ENCODE measurements around the gene PPP1R1B.

The PPP1R1B gene

DNA sequence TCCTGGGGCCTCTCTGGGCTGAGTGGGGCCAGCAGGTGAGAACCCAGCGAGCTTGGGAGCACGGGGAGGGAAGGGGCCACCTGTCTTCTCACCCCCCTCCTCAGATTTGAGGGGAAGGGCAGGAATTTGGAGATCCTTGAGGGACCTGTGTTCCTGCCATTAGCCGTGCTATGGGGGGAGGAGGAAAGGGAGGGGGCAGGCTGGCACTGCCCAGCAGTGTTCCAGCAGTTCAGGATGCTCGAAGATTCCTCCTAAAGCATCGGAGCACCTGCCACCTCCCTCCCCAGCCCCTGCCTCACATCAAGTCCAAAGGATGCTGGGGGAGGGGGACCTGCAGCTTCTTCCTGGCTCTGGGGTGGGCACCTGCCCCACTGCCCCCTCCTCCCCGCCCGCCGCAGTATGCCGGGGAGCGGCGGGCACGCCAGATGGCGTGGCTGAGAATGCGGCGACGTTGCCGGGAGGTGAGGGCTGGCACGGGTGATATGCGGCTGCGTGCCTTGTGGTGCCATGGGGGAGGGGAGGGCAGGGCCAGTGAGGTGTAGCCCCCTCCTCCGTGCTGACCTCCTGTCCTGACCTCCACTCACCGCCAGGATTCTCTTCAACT, 14.4 kb upstream of the PPP1R1B start:
- Histone ChIP-seq H3K4me3 (ENCODE audit: low read length) (no peak overlapping the region), H3K27ac (ENCODE audit: low read depth, low read length) (no peak overlapping the region), H3K4me1 (ENCODE audit: control insufficient read depth, insufficient read depth, low read length) (no peaks in the 10 kb centered on the region), H3K9ac (ENCODE audit: low read length) (no peak overlapping the region), H3K36me3 (ENCODE audit: control insufficient read depth, insufficient read depth, low read length) (no peaks in the 10 kb centered on the region), H3K27me3 (ENCODE audit: control insufficient read depth, insufficient read depth, low read length) (peaks cover 18% of the 10 kb centered on the region)

DNA sequence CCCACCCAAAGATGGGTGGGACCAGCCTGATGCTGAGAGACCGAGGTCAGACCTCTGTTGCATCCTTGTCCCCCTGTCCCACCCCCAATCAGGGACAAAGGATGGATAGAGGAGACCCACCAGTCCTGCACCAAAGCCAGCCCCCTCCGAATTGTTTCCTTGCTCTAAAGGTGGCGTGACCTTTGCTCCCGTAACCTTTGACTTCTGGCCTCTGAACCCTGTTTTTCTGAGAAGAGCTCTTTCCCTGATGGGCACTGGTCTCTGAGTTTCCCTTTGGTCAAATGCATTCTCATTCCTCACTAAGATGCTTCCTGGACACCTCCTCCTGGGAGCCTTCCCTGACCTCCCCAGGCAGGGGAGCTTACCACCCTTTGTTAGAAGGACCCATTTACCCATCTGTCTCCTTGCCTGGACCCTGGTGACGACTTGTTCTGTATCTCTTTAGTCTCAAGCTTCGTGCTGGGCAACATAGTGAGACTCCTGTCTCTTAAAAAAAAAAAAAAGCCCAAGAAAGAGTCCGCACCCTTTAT, 13.8 kb upstream of the PPP1R1B start:
- Histone ChIP-seq H3K9ac (ENCODE audit: low read length) (no peak overlapping the region), H3K36me3 (ENCODE audit: control insufficient read depth, insufficient read depth, low read length) (no peaks in the 10 kb centered on the region), H3K4me3 (ENCODE audit: low read length) (no peak overlapping the region), H3K27me3 (ENCODE audit: control insufficient read depth, insufficient read depth, low read length) (peaks cover 17% of the 10 kb centered on the region), H3K4me1 (ENCODE audit: control insufficient read depth, insufficient read depth, low read length) (no peaks in the 10 kb centered on the region), H3K27ac (ENCODE audit: low read depth, low read length) (no peak overlapping the region)

- peaks cover 7% of the 10 kb centered on the region for H3K27me3 ChIP-seq (ENCODE audit: control insufficient read depth, insufficient read depth, low read length)
- no peak overlapping the region for H3K4me3 ChIP-seq (ENCODE audit: low read length)
- no peak overlapping the region for H3K27ac ChIP-seq (ENCODE audit: low read depth, low read length)
- H3K4me1 ChIP-seq (ENCODE audit: control insufficient read depth, insufficient read depth, low read length) = no peaks in the 10 kb centered on the region
- no peak overlapping the region for H3K9ac ChIP-seq (ENCODE audit: low read length)
- H3K36me3 ChIP-seq (ENCODE audit: control insufficient read depth, insufficient read depth, low read length) = no peaks in the 10 kb centered on the region
Measured at GRCh38 chr17:39614545-39615157, 12.1 kb upstream of the PPP1R1B start.

DNA sequence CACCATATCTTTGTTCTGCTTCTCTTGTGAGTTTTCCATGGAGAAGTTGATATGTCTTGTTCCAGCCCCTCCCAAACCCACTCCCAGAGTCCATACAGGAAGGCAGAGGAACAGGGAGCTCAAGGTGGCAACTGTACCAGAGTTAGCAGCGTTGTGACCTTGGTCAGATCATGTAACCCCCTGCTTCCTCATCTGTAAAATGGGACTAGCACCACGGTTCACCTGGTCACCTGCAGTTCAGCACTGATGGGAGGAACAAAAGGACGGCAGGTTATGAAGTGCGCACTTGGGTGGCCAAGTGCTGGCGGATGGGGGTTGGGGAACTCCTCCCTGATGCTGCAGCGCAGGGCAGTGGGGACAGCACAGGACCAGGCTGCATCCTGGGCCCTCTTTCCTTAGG, 11.3 kb upstream of the PPP1R1B start:
- Histone ChIP-seq H3K9ac (ENCODE audit: low read length) (no peak overlapping the region), H3K27me3 (ENCODE audit: control insufficient read depth, insufficient read depth, low read length) (peaks cover 7% of the 10 kb centered on the region), H3K4me1 (ENCODE audit: control insufficient read depth, insufficient read depth, low read length) (no peaks in the 10 kb centered on the region), H3K36me3 (ENCODE audit: control insufficient read depth, insufficient read depth, low read length) (no peaks in the 10 kb centered on the region), H3K27ac (ENCODE audit: low read depth, low read length) (no peak overlapping the region), H3K4me3 (ENCODE audit: low read length) (no peak overlapping the region)

- H3K4me3 ChIP-seq (ENCODE audit: low read length) = peak overlapping the region; percentile 66
Measured at GRCh38 chr17:39617100-39617445, 9.7 kb upstream of the PPP1R1B start.

DNA sequence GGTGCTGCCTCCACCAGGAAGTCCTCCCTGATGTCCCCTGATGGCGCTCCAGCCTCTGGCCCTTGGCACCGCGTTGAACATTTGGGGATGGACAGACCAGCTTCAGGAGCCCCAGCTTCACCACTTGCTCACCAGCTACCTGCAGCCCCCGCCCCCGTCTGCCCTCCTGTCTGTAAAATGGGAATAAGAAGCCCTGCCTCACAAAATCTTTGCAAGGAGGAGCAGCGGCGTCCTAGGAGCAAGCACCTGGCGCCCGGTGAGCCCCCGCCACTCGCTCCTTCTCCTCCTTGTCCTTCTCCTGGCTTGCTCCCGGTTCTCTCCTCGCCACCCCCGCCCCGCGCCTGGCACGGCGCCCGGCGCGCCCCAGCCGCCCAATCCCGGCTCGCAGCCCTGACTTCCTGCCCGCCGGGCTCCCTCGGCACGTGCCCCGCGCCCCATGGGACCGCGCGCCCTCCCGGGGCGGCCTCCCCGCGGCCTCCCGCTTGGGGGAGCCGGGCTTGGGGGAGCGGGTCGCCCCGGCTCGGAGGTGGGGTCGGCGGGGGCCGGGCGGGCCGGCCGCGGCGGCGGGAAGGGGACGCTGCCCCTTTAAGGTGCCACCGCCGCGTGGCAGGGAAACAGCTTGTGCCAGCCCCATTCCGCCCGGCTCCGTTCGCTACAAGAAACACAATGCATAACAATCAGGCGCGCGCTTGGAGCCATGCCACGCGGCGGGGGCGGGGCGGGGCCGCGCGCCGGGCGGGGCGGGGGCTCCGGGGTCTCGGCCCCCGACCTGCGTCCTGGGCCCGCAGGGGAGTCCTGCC, 9.1 kb upstream of the PPP1R1B start:
- Histone ChIP-seq H3K4me1 (ENCODE audit: control insufficient read depth, insufficient read depth, low read length) (peaks cover 3% of the 10 kb centered on the region), H3K27me3 (ENCODE audit: control insufficient read depth, insufficient read depth, low read length) (peaks cover 7% of the 10 kb centered on the region), H3K27ac (ENCODE audit: low read depth, low read length) (no peak overlapping the region), H3K36me3 (ENCODE audit: control insufficient read depth, insufficient read depth, low read length) (no peaks in the 10 kb centered on the region), H3K4me3 (ENCODE audit: low read length) (peak overlapping the region; percentile 66), H3K9ac (ENCODE audit: low read length) (no peak overlapping the region)

More at GRCh38 chr17:39617100-39617445, 9.7 kb upstream of the PPP1R1B start:
- Histone ChIP-seq H3K27me3 (ENCODE audit: control insufficient read depth, insufficient read depth, low read length) (peaks cover 7% of the 10 kb centered on the region), H3K36me3 (ENCODE audit: control insufficient read depth, insufficient read depth, low read length) (no peaks in the 10 kb centered on the region), H3K9ac (ENCODE audit: low read length) (no peak overlapping the region), H3K4me1 (ENCODE audit: control insufficient read depth, insufficient read depth, low read length) (peaks cover under 1% of the 10 kb centered on the region), H3K27ac (ENCODE audit: low read depth, low read length) (no peak overlapping the region)

DNA sequence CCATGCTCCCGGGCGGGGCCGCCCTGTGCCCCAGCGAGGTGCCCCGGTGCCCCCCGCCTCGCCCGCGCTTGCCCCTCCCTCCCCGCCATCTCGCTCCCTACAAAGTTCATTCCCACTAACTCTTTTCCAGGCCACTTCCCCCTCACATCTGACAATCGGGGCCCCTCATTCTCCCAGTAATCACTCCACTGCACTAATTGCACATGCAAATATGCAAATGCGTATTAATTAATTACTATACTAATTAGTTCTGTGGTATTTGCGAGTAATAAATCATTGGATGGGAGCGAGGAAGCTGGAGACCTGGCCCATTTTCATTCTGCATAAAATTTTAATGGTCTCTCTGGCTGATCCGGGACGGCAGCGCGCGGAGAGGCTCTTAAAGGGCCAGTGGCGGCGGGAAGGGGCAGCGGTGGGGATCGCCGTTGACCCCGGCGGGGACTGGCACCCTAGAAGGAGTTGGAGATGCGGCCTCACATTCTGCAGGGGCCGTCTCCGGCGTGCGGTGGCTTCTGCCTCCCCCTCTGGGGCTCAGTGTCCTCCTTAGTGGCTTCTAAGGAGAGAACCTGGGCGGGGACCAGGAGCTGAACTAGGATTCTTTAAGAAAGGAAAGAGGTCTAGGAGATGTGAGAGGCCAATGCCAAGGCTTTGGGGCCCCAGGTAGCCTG, 8.4 kb upstream of the PPP1R1B start:
- H3K36me3 ChIP-seq (ENCODE audit: control insufficient read depth, insufficient read depth, low read length) = no peaks in the 10 kb centered on the region
- H3K27me3 ChIP-seq (ENCODE audit: control insufficient read depth, insufficient read depth, low read length) = peaks cover 7% of the 10 kb centered on the region
- no peak overlapping the region for H3K9ac ChIP-seq (ENCODE audit: low read length)
- H3K4me3 ChIP-seq (ENCODE audit: low read length) = peak overlapping the region; percentile 66
- no peak overlapping the region for H3K27ac ChIP-seq (ENCODE audit: low read depth, low read length)
- H3K4me1 ChIP-seq (ENCODE audit: control insufficient read depth, insufficient read depth, low read length) = peaks cover 3% of the 10 kb centered on the region

GRCh38 chr17:39618956-39619785, 7.6 kb upstream of the PPP1R1B start:
- H3K4me3 ChIP-seq (ENCODE audit: low read length) = peak overlapping the region; percentile 66
- H3K9ac ChIP-seq (ENCODE audit: low read length) = no peak overlapping the region
- H3K27ac ChIP-seq (ENCODE audit: low read depth, low read length) = no peak overlapping the region
- no peaks in the 10 kb centered on the region for H3K36me3 ChIP-seq (ENCODE audit: control insufficient read depth, insufficient read depth, low read length)
- peaks cover 7% of the 10 kb centered on the region for H3K27me3 ChIP-seq (ENCODE audit: control insufficient read depth, insufficient read depth, low read length)
- peaks cover 3% of the 10 kb centered on the region for H3K4me1 ChIP-seq (ENCODE audit: control insufficient read depth, insufficient read depth, low read length)

- no peak overlapping the region for H3K4me3 ChIP-seq (ENCODE audit: low read length)
Measured at GRCh38 chr17:39619786-39620101, 7.0 kb upstream of the PPP1R1B start.

DNA sequence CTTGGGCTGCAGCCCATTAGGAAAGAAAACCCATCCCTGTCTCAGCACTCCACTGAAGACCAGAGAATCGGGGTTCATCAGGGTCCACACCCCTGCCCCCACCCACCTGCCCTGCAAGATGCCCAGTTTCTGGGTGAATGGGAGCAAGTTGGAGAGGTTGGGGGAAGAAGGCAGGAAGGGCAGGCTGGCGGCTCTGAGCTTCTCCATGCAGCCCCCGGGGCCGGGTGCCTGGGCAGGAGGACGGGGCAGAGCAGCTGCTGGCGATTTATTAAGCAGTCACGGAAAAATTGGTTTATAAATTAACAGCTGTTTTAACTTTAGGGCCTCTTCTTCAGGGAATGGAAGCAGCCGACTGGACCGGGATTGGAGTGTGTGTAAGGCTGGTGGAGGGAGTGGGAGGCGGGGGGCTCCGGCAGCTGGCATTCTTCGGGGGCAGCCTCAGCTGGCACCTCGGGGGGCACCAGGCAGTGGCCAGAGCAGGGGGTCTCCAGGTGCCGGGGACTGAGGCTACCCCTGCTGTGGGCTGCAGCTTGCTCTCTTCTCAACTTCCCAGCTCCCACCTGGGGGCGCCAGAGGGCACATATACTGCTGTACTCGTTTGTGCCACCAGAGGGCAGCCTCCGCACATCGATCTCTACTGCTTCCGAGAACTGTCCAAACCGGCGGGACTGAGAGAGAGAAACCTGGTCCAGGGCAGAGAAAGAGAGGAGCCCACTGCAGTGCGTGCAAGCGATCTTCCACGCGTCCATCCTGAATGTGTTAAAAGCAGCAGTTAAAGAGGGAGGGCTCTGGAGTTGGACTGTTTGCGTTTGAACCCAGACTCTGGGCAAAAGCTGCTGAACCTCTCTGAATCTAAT, 5.0 kb upstream of the PPP1R1B start:
- Histone ChIP-seq H3K36me3 (ENCODE audit: control insufficient read depth, insufficient read depth, low read length) (no peaks in the 10 kb centered on the region), H3K4me1 (ENCODE audit: control insufficient read depth, insufficient read depth, low read length) (peaks cover 3% of the 10 kb centered on the region), H3K4me3 (ENCODE audit: low read length) (no peak overlapping the region), H3K27ac (ENCODE audit: low read depth, low read length) (no peak overlapping the region), H3K9ac (ENCODE audit: low read length) (no peak overlapping the region), H3K27me3 (ENCODE audit: control insufficient read depth, insufficient read depth, low read length) (peaks cover 21% of the 10 kb centered on the region)

More at GRCh38 chr17:39619786-39620101, 7.0 kb upstream of the PPP1R1B start:
- Histone ChIP-seq H3K27me3 (ENCODE audit: control insufficient read depth, insufficient read depth, low read length) (peaks cover 9% of the 10 kb centered on the region), H3K9ac (ENCODE audit: low read length) (no peak overlapping the region), H3K36me3 (ENCODE audit: control insufficient read depth, insufficient read depth, low read length) (no peaks in the 10 kb centered on the region), H3K4me1 (ENCODE audit: control insufficient read depth, insufficient read depth, low read length) (peaks cover 3% of the 10 kb centered on the region), H3K27ac (ENCODE audit: low read depth, low read length) (no peak overlapping the region)

DNA sequence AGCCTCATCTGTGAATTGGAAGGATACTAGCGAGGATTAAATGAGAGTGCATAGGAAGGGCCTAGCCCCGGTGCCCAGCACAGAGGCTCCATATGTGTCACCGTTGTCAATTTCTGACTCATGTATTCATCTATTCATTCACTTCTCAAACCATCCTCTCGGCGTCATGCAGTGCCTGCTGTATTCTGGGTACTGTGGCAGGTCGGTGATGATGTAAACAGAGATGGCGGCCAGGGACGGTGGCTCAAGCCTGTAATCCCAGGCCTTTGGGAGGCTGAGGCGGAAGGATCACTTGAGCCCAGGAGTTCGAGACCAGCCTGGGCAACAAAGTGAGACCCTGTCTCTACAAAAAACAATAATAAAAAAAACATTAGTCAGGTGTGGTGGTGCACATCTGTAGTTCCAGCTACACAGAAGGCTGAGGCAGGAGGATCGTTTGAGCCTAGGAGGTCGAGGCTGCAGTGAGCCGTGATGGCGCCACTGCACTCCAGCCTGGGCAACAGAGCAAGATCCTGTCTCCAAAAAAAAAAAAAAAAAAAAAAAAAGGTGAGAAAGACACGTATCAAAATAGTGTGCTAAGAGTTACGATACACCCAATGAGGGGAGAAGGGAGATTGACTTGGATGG, 4.3 kb upstream of the PPP1R1B start:
- Histone ChIP-seq H3K4me1 (ENCODE audit: control insufficient read depth, insufficient read depth, low read length) (peaks cover 3% of the 10 kb centered on the region), H3K9ac (ENCODE audit: low read length) (no peak overlapping the region), H3K27ac (ENCODE audit: low read depth, low read length) (no peak overlapping the region), H3K4me3 (ENCODE audit: low read length) (no peak overlapping the region), H3K36me3 (ENCODE audit: control insufficient read depth, insufficient read depth, low read length) (no peaks in the 10 kb centered on the region), H3K27me3 (ENCODE audit: control insufficient read depth, insufficient read depth, low read length) (peaks cover 23% of the 10 kb centered on the region)
